GM18870 (cell line): ENCODE results near the gene ZC3H15.

Experiments used
- ATAC-seq: cut with Tn5 transposase; IDR thresholded peaks from one replicate; pipeline ENCODE4 v1.9.1; 2021; ENCODE audit warnings: moderate library complexity; ENCODE audit not compliant: unreplicated experiment

ZC3H15 gene

GRCh38 chr2:186540941-186541340 lies 54.9 kb downstream of the ZC3H15 start:
- no peak for ATAC-seq

- ATAC-seq, result no peak
These were observed 55.9 kb downstream of the ZC3H15 start for GRCh38 chr2:186542002-186542401.

DNA sequence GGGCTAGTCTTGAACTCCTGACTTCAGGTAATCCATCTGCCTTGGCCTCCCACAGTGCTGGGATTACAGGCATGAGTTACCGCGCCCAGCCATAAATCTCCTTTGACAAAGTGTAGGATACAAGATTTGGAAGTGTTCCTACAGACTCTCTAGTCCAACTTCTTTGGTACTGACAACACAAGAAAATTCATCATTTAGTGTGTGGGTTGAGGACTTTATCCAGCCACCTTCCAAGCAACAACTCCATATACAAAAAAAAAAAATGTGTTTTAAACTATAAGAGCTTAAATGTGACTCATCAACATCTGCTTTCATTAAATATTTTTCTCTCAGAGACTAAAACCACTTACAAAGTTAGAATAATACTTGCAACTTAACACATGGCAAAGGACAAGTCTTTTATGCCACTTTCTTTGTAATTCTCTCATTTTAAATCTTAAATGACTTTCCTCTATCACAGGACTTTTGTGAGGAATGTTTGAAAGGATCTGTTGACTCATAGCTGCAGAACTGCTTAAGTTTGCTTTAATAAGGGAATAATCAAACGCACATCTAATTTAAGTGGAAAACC lies 57.6 kb downstream of the ZC3H15 start:
- ATAC-seq, result no peak

- no peak for ATAC-seq
These were observed 58.2 kb downstream of the ZC3H15 start for GRCh38 chr2:186544255-186544675.

DNA sequence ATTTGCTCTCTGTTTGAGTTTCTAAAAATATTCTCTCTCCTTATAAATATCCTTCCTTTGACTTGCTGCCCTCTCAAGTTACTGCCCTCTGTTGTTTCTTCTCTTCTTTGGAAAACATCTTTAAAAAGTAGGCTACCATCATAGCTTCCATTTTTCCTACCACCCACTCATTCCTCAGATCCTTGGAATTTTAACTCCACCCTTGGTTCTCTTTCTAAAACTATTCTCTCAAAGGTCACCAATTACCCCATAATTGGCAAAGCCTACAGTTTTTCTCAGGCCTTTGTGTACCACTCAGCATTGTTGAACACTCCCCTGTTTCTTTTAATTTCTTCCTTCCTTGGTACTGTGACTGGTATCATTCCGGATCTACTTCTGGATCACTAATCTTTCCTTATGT lies 60.8 kb downstream of the ZC3H15 start:
- no peak for ATAC-seq

DNA sequence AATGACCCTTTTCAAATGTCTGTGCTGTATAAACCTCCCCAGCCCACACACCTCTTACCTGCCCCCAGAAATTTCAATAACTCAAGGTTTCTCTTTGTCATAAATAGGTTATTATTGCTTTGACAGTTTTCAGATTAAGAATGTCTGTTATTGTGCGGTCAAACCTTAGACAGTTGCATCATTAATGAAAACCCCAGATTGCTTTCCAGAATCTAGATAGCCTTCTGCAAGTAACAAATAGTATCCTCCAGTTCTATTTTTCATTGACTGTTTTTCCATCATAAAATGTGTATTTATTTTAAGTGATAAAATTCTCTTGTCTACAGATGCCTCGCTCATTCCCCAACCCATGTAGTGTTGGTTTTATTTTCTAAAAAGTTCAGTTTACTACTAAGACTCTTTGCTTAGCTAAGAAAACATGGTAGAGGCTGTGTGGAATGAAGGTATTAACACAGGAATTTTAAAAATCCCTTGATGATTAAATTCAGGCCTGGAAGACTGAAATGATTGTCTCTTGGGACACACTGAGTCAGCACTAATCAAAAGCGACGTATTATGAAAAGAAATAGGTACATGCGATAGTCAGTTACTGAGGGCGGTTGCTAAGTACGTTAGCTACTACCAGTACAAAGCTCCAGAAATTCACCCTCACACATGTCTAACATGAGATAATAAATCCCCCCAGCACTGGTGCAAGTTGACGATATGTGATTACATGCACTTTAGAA lies 65.4 kb downstream of the ZC3H15 start:
- ATAC-seq, result no peak

DNA sequence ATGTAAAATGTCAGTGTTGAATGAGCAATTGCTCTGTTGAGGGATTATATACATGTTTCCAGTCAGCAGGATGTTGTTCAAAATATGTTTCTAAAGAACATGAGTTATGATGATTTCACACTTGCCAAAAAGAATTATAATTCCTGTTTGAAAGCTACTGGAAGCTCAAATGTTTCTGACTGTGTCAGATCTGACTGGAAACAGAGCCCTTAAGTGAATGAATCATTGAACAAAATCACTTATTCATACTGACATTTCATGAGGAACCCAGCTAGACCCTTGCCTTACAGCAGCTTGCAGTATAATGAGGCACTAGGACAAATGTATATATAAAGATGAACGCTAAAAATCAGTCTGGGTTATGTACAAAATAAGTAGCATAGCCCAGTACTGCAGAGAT lies 68.4 kb downstream of the ZC3H15 start:
- ATAC-seq, result no peak

DNA sequence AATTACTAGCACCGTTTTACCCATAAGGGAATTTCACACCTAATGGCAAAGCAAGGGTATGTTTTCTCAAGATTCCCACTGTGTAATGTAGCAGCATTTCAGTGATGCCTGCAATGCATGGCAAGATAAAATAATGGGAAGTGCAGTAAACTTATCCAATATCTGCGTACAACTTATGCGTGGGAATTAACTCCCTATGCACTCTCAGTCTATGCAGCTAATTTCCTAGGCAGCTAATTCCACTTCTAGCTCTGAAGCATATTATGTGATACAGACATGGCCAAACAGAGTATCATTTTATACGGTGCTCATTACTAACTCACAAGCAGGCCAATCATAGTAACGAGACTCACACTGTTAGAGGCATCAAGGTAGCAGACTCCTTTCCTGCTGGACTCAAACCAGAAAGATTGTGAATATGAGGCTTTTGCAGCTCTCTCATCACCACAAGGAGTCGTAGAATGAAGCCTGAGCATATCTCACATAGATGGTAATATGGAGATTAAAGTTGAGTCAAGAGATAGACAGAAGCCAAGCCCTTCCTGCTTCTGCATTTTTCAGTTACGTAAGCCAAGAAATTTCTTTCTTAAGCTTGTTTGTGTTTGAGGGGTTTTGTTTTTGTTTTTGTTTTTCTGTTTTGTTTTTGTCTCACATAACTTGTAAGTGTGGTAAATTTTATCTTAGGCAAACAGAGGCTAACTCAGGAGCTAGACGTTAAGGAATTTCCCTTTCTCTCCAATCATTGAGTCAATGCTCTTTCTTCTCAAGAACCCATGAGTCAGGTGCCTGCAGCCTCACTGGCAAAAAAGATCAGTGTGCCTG lies 69.0 kb downstream of the ZC3H15 start:
- ATAC-seq, result no peak

DNA sequence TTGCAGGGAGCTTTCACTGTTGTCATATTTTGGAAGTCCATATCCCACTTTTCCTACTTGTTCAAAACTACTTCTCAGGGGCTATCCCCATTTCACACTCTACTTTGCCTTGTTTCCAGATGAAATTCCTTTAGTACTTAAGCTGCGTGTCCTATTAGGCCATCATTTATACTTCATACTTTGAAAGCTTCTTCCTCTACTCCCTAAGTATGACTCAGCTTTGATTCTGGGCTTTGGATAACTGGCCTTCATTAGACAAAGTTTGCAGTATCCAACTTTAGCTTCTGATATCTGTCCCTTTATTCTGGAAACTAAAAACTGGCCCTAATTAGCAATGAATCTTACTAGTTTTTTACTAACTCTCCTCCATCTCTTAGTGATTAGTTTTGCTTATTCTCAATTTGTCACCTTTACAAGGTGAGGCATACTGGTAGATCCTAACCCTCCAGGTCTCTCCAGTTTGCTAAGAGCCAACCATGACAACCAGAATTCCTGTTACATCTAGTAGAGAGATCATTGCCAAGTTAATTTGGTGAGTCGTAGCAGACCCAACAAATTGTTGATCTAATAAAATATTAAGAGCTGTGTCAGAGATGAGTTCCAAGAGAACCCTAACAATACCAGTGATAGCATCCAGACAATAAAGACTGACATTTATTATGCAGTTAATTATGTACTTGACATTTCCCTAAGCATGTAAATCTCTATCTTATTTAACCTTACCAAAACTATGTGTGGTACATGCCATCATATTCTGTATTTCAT lies 72.6 kb downstream of the ZC3H15 start:
- no peak for ATAC-seq
